Esophagus squamous epithelium (tissue), 5 donors: ENCODE results near the gene CAPN1. TPM values are rescaled to one million over a fixed set of nuclear protein-coding genes. Genes with fewer than 3 reads are reported as not detected.

Experiments used
- DNase-seq: peaks from one replicate; lab custom pipeline; 2025; lab: John Stamatoyannopoulos, UW
- H3K27ac ChIP-seq, 4 donors: fragments of 200-600 bp; sonication (generic); one replicate each; pipeline ENCODE4 v1.5.1; 2016 to 2019; ENCODE audit warnings: mild to moderate bottlenecking in 1 of 4
- H3K27me3 ChIP-seq, 4 donors: fragments of 200-600 bp; sonication (generic); 1 replicate in 3 of 4; 2 replicates in 1 of 4; pipeline versions ENCODE4 v1.5.1 to v1.6.0; 2017 to 2021; ENCODE audit warnings: antibody characterized with exemption in 1 of 4
- H3K36me3 ChIP-seq, 3 donors: fragments of 200-600 bp; sonication (generic); one replicate each; pipeline ENCODE4 v1.5.1; 2016 to 2019
- H3K4me1 ChIP-seq, 3 donors: fragments of 200-600 bp; sonication (generic); one replicate each; pipeline ENCODE4 v1.5.1; 2017 to 2019
- H3K4me3 ChIP-seq, 4 donors: fragments of 200-600 bp; sonication (generic); 1 replicate in 3 of 4; 2 replicates in 1 of 4; pipeline ENCODE4 v1.5.1; 2016 to 2019; ENCODE audit warnings: mild to moderate bottlenecking in 2 of 4, moderate library complexity in 1 of 4
- H3K9me3 ChIP-seq, 3 donors: fragments of 200-600 bp; sonication (generic); one replicate each; pipeline ENCODE4 v1.5.1; 2016 to 2019
- POLR2A ChIP-seq, 4 donors: fragments of 450-650 bp; IDR thresholded peaks; one replicate each; pipeline ENCODE4 v1.6.1; 2017; ENCODE audit warnings: antibody characterized with exemption in 4 of 4, mild to moderate bottlenecking in 4 of 4, moderate library complexity in 3 of 4
- WGBS, 2 donors: methylation state at CpG; one replicate each; pipeline ENCODE4 v1.1.5; 2018; 5-methylcytosine and 5-hydroxymethylcytosine counted together
- intact Hi-C: fragments of 100-400 bp; cut with DNase I; formaldehyde crosslinking; loops from one replicate; pipeline ENCODE4 v1.15.0; 2022
- total RNA-seq, 4 donors: library from RNA; depleted of rRNA; stranded (reverse); fragments of >200 nt; gene quantifications; one replicate each; pipeline ENCODE4 v1.1.0, GENCODE V29; 2016
- TF ChIP-seq, protein P1 (sequence below), 6 experiments: fragments of 450-650 bp in 4 of 6; fragments of 200-600 bp in 2 of 6; sonication (generic) in 2 of 6; IDR thresholded peaks; one replicate each; pipeline ENCODE4 v1.5.1; 2016 to 2019; ENCODE audit warnings: antibody characterized with exemption in 6 of 6, mild to moderate bottlenecking in 4 of 6, moderate library complexity in 4 of 6
- donor health status: DM: yes; HTN: yes; CAD: no.

CAPN1 gene
- total RNA-seq, 4 donors from 2014 or later: 225 to 696 (median 354) TPM

- H3K4me1 ChIP-seq: peaks cover 0 to 14% (median 0%) of the 10 kb centered on the region in 3 donors
- no peak for TF ChIP-seq POLR2A (IDR thresholded peaks at IDR 0.05)
- TF ChIP-seq, protein P1, sequence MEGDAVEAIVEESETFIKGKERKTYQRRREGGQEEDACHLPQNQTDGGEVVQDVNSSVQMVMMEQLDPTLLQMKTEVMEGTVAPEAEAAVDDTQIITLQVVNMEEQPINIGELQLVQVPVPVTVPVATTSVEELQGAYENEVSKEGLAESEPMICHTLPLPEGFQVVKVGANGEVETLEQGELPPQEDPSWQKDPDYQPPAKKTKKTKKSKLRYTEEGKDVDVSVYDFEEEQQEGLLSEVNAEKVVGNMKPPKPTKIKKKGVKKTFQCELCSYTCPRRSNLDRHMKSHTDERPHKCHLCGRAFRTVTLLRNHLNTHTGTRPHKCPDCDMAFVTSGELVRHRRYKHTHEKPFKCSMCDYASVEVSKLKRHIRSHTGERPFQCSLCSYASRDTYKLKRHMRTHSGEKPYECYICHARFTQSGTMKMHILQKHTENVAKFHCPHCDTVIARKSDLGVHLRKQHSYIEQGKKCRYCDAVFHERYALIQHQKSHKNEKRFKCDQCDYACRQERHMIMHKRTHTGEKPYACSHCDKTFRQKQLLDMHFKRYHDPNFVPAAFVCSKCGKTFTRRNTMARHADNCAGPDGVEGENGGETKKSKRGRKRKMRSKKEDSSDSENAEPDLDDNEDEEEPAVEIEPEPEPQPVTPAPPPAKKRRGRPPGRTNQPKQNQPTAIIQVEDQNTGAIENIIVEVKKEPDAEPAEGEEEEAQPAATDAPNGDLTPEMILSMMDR (IDR thresholded peaks at IDR 0.05): no peak
- no peaks in the 10 kb centered on the region for H3K27me3 ChIP-seq
- intact Hi-C loops: no loop called here
- 75 to 76% methylated on average over 8 to 24 of the region's 29 CpGs for WGBS, 2 donors
- no peak overlapping the region for H3K27ac ChIP-seq
- DNase-seq: no peak
- H3K4me3 ChIP-seq: no peak overlapping the region
- no peaks in the 10 kb centered on the region for H3K9me3 ChIP-seq
- H3K36me3 ChIP-seq: peaks cover 51 to 65% (median 55%) of the 10 kb centered on the region in 3 donors
These were observed 29.8 kb downstream of the CAPN1 start for GRCh38 chr11:65211293-65212105.

DNA sequence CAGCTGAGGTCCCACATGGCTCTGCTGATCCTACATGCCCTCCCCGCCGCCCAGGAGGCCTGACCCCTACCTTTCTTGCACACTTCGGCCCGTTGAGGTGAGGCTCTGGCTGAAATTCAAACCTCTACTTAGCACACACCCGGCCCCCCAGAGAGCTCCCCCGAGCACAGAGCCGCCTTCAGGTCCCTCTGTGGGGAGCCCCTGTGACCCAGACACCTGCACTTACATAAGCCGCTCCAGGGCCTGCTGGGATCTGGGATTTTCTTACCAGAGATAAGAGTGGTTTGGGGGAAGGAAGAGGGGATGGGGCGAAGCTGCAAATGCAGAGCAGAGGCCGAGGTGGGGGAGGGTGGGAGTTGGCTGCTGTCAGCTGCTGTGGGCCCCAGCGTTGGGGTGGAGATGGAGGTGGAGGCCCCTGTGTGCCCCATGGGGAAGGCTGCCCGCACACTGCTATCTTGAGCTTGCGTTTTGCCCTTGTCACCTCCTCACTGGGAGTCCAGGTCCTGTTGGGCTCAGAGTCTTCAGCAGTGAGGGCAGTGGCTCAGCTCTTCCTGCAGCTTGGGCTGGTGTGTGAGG lies 30.6 kb downstream of the CAPN1 start:
- 70 to 72% methylated on average over 3 to 4 of the region's 13 CpGs for WGBS, 2 donors
- Histone ChIP-seq H3K27me3 (no peaks in the 10 kb centered on the region), H3K4me1 (peaks cover 0 to 14% (median 0%) of the 10 kb centered on the region in 3 donors), H3K4me3 (no peak overlapping the region), H3K36me3 (peaks cover 46 to 57% (median 47%) of the 10 kb centered on the region in 3 donors), H3K27ac (no peak overlapping the region), H3K9me3 (no peaks in the 10 kb centered on the region)
- TF ChIP-seq, protein P1 (IDR thresholded peaks at IDR 0.05): no peak
- no peak for TF ChIP-seq POLR2A (IDR thresholded peaks at IDR 0.05)
- DNase-seq: no peak
- intact Hi-C loops: no loop called here

DNA sequence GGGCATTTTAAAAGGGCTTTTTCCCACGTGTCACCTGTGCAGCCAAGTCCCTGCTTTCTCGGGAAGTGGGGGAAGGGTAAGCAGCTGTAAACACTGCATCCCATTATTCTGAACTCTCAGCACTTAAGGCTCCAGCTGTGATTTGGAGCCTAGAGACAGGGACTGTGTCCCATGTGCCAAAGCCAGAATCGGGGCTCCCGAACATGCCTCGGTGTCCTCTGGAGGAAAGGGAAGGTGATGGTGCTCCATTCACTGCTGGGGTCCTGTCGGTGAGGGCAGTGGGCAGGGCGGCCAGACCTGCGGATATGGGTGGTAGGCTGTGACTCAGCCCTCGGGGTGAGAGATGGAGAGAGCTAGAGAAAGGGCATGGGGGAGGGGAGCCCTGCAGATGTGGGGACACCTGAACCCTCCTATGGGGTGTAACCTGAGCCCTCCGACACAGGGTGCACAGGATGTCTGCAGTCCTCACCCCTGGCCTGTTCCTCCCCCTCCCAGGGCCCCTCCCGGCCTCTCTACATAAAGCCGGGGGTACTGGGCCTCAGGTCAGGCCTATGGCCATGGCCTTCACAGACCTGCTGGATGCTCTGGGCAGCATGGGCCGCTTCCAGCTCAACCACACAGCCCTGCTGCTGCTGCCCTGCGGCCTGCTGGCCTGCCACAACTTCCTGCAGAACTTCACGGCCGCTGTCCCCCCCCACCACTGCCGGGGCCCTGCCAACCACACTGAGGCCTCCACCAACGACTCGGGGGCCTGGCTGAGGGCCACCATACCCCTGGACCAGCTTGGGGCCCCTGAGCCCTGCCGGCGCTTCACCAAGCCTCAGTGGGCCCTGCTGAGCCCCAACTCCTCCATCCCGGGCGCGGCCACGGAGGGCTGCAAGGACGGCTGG lies 31.8 kb downstream of the CAPN1 start:
- intact Hi-C loops: no loop called here
- H3K9me3 ChIP-seq: no peaks in the 10 kb centered on the region
- H3K27ac ChIP-seq: no peak overlapping the region
- no peak for DNase-seq
- TF ChIP-seq, protein P1 (IDR thresholded peaks at IDR 0.05): no peak
- TF ChIP-seq POLR2A (IDR thresholded peaks at IDR 0.05): no peak
- H3K4me1 ChIP-seq: peaks cover 0 to 14% (median 0%) of the 10 kb centered on the region in 3 donors
- peaks cover 35 to 44% (median 38%) of the 10 kb centered on the region in 3 donors for H3K36me3 ChIP-seq
- H3K27me3 ChIP-seq: no peaks in the 10 kb centered on the region
- 39 to 45% methylated on average over 8 to 14 of the region's 26 CpGs for WGBS, 2 donors
- H3K4me3 ChIP-seq: no peak overlapping the region

DNA sequence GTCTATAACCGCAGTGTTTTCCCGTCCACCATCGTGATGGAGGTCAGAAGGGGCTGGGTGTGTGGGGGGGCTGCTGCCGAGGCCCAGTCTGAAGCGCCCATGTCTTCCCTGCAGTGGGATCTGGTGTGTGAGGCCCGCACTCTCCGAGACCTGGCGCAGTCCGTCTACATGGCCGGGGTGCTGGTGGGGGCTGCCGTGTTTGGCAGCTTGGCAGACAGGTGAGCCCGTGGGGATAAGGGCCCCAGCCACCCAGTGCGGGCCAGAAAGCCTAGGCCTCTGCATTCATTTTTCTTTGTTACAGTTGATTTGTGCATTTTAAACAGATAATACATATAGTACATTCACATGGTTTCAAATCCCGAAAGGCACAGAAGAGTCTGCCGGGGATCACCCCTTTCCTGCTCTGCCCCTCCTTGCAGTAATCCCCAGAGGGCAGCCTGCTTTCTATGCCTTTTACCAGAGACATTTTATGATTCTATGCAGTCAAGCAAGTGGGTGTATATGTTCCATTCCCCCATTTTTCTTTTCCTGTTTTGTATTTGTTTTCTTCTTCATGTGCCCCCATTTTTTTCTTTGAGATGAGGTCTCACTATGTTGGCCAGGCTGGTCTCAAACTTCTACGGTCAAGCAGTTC lies 32.6 kb downstream of the CAPN1 start:
- intact Hi-C loops: no loop called here
- Histone ChIP-seq H3K27me3 (no peaks in the 10 kb centered on the region), H3K36me3 (peaks cover 27 to 37% (median 31%) of the 10 kb centered on the region in 3 donors), H3K9me3 (no peaks in the 10 kb centered on the region), H3K4me1 (peaks cover 0 to 15% (median 2%) of the 10 kb centered on the region in 3 donors), H3K4me3 (no peak overlapping the region), H3K27ac (no peak overlapping the region)
- WGBS, 2 donors: 55 to 74% methylated on average over 6 to 7 of the region's 16 CpGs
- DNase-seq: no peak
- TF ChIP-seq, protein P1 (IDR thresholded peaks at IDR 0.05): no peak
- no peak for TF ChIP-seq POLR2A (IDR thresholded peaks at IDR 0.05)
